ENCODE results near the gene EGR2.

Gene EGR2

DNA sequence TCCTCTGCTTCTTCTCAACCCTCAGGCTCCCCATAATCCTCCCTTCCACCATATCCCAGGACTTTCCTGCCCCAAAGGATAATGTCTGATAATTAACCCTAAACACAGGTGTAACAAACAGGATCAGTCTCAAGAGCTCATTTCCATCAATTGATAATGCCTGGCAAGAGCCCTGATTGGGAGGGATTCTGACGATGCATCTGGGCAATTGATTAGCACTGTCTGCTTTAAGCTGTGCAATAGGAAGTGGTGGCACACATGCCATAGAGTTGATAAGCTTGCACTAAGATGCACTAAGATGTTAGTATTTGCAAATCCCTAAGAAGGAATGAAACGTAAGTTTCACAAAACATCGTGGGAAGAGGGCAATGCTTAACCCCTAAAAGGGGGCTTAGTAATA is 27.4 kb upstream of the EGR2 start:
- TF ChIP-seq, protein P1, sequence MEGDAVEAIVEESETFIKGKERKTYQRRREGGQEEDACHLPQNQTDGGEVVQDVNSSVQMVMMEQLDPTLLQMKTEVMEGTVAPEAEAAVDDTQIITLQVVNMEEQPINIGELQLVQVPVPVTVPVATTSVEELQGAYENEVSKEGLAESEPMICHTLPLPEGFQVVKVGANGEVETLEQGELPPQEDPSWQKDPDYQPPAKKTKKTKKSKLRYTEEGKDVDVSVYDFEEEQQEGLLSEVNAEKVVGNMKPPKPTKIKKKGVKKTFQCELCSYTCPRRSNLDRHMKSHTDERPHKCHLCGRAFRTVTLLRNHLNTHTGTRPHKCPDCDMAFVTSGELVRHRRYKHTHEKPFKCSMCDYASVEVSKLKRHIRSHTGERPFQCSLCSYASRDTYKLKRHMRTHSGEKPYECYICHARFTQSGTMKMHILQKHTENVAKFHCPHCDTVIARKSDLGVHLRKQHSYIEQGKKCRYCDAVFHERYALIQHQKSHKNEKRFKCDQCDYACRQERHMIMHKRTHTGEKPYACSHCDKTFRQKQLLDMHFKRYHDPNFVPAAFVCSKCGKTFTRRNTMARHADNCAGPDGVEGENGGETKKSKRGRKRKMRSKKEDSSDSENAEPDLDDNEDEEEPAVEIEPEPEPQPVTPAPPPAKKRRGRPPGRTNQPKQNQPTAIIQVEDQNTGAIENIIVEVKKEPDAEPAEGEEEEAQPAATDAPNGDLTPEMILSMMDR (conservative IDR thresholded peaks at IDR 0.05; ENCODE audit: low read depth): no peak
- CTCF ChIA-PET: no interaction called here
- DNase-seq (ENCODE audit: low spot score): no peak
- POLR2A ChIA-PET (ENCODE audit: low non-redundant PET): no interaction called here
- H3K27ac ChIP-seq: no peak overlapping the region

DNA sequence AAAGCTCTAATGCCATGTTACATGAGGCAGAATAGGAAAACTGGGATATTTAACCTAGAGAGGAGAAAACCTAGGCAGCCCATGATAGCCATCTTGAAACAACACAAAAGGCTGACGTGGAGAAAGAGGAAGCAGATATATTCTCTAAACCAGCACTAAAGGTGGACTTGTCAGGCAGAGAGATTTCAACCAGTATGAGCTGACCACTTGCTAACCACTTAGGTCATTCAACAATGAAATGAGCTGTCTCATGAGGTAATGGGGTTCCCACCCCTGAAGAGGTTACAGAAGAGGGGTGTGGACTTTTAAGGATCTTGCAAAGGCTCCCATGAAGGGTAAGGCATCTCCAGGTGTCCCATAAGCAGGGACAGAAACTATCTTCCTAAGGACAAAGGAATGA is 26.8 kb upstream of the EGR2 start:
- no peak overlapping the region for H3K27ac ChIP-seq
- ChIA-PET CTCF (no interaction called here), POLR2A (ENCODE audit: low non-redundant PET) (no interaction called here)
- no peak for DNase-seq (ENCODE audit: low spot score)
- TF ChIP-seq, protein P1 (conservative IDR thresholded peaks at IDR 0.05; ENCODE audit: low read depth): no peak

GRCh38 chr10:62839590-62839989 is 23.4 kb upstream of the EGR2 start:
- H3K27ac ChIP-seq: no peak overlapping the region
- DNase-seq (ENCODE audit: low spot score): no peak
- ChIA-PET CTCF (no interaction called here), POLR2A (ENCODE audit: low non-redundant PET) (no interaction called here)
- TF ChIP-seq, protein P1 (conservative IDR thresholded peaks at IDR 0.05; ENCODE audit: low read depth): no peak

DNA sequence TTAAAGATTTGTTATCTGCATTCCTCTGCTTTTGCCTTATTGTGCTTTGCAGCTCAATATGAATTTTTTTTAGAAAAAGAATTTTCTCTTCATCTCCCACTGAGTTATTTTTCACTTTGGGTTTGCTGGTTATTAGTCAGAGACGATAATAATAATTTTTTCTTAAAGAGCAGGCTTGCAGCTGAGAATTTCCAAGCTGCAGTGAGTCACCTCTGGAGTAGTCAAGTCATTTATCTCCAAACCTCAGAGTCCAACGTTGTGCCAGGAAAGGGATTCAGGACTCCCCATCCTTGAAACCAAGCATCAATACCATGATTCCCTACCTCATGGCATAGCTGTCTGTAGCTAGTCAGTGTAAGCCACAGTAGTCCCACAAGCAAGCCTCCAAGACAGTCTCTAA is 15.2 kb upstream of the EGR2 start:
- no peak overlapping the region for H3K27ac ChIP-seq
- TF ChIP-seq, protein P1 (conservative IDR thresholded peaks at IDR 0.05; ENCODE audit: low read depth): no peak
- DNase-seq (ENCODE audit: low spot score): no peak
- POLR2A ChIA-PET (ENCODE audit: low non-redundant PET): no interaction called here
- CTCF ChIA-PET: interaction anchor here (0.6 to 0.7 kb wide), 2 partner anchors 94 to 222 kb away, joined by 3 to 4 read pairs; no protein-coding TSS in a partner anchor

- H3K27ac ChIP-seq: no peak overlapping the region
- DNase-seq (ENCODE audit: low spot score): no peak
- ChIA-PET CTCF (no interaction called here), POLR2A (ENCODE audit: low non-redundant PET) (no interaction called here)
- TF ChIP-seq, protein P1 (conservative IDR thresholded peaks at IDR 0.05; ENCODE audit: low read depth): no peak
These were observed 14.5 kb upstream of the EGR2 start for GRCh38 chr10:62830679-62831078.

DNA sequence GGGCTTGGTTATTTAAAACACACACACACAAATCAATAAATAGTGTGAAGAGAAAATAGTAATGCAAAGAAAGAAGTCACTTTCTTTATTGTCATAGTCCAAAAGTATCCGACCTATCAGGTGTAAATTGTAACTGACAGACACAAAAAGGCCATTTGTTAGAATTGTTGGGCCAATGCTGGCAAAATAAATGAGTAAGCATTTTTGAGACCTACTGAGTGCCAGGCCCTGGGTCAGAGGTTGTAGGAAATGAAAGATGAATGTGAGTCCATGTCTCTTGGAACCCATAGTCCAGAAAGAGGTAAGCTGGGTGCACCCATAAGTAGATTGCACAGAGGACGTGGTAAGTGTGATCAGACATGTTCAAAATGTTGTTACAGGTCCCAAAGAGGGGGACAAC is 13.5 kb upstream of the EGR2 start:
- no peak for DNase-seq (ENCODE audit: low spot score)
- no peak overlapping the region for H3K27ac ChIP-seq
- ChIA-PET POLR2A (ENCODE audit: low non-redundant PET) (no interaction called here), CTCF (no interaction called here)
- TF ChIP-seq, protein P1 (conservative IDR thresholded peaks at IDR 0.05; ENCODE audit: low read depth): no peak

DNA sequence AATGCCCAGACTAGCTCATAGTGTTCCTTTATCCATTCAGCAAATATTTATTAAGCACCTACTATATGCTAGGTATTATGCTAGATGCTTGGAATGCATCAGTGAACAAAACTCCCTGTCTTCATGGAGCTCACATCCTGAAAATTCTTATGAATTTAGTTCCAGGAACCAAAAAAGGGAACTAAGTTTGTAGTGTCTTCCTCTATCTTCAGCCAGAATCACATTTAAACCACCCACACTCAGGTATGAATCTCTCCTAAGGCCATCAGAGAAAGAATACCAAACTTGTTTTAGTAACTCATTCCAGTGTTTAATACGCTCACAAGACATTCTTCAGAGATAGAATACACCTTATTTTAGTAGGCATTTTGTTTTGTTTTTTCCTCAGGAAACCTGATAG is 10.1 kb upstream of the EGR2 start:
- ChIA-PET POLR2A (ENCODE audit: low non-redundant PET) (no interaction called here), CTCF (no interaction called here)
- H3K27ac ChIP-seq: no peak overlapping the region
- DNase-seq (ENCODE audit: low spot score): no peak
- TF ChIP-seq, protein P1 (conservative IDR thresholded peaks at IDR 0.05; ENCODE audit: low read depth): no peak
